GM21515 (cell line): ENCODE measurements around the gene PLB1.
"Not testable (repeated sequence)": the region's sequence is repeated elsewhere in the genome, so short reads cannot be mapped to it uniquely, and the experiment has no call there.

Experiments used
- ATAC-seq: cut with Tn5 transposase; IDR thresholded peaks from one replicate; pipeline ENCODE4 v1.9.1; 2021; ENCODE audit not compliant: unreplicated experiment

PLB1 gene

GRCh38 chr2:28463893-28464292 lies 32.0 kb upstream of the PLB1 start:
- no peak for ATAC-seq

- ATAC-seq = no peak
These were observed 30.5 kb upstream of the PLB1 start for GRCh38 chr2:28465148-28465885.

GRCh38 chr2:28469304-28469703 lies 26.6 kb upstream of the PLB1 start:
- ATAC-seq = no peak

GRCh38 chr2:28469947-28470535 lies 25.8 kb upstream of the PLB1 start:
- no peak for ATAC-seq

- no peak for ATAC-seq
These were observed 25.1 kb upstream of the PLB1 start for GRCh38 chr2:28470759-28471158.

- ATAC-seq = no peak
These were observed 24.6 kb upstream of the PLB1 start for GRCh38 chr2:28471214-28471613.

- ATAC-seq = no peak
These were observed 24.1 kb upstream of the PLB1 start for GRCh38 chr2:28471701-28472236.

GRCh38 chr2:28472641-28473040 lies 23.2 kb upstream of the PLB1 start:
- ATAC-seq = not testable (repeated sequence)

- ATAC-seq = no peak
These were observed 20.7 kb upstream of the PLB1 start for GRCh38 chr2:28475088-28475595.

GRCh38 chr2:28477087-28477486 lies 18.8 kb upstream of the PLB1 start:
- ATAC-seq = no peak

GRCh38 chr2:28477645-28478044 lies 18.2 kb upstream of the PLB1 start:
- no peak for ATAC-seq

- no peak for ATAC-seq
These were observed 15.3 kb upstream of the PLB1 start for GRCh38 chr2:28480403-28481049.

GRCh38 chr2:28481905-28482304 lies 14.0 kb upstream of the PLB1 start:
- no peak for ATAC-seq

- ATAC-seq = no peak
These were observed 11.0 kb upstream of the PLB1 start for GRCh38 chr2:28484835-28485234.

- no peak for ATAC-seq
These were observed 9.3 kb upstream of the PLB1 start for GRCh38 chr2:28486526-28486925.

- no peak for ATAC-seq
These were observed 8.6 kb upstream of the PLB1 start for GRCh38 chr2:28487258-28487657.

GRCh38 chr2:28488083-28488830 lies 7.6 kb upstream of the PLB1 start:
- no peak for ATAC-seq

GRCh38 chr2:28488858-28489575 lies 6.8 kb upstream of the PLB1 start:
- no peak for ATAC-seq

GRCh38 chr2:28490558-28490957 lies 5.3 kb upstream of the PLB1 start:
- no peak for ATAC-seq

GRCh38 chr2:28492282-28492681 lies 3.6 kb upstream of the PLB1 start:
- ATAC-seq = no peak

GRCh38 chr2:28493636-28494035 lies 2.2 kb upstream of the PLB1 start:
- no peak for ATAC-seq
